GM19468 (cell line): ENCODE results near the gene PHYKPL.
"Not testable (repeated sequence)": the region's sequence is repeated elsewhere in the genome, so short reads cannot be mapped to it uniquely, and the experiment has no call there.

Experiments
- ATAC-seq: cut with Tn5 transposase; IDR thresholded peaks from one replicate; pipeline ENCODE4 v1.9.1; 2021; ENCODE audit warnings: mild to moderate bottlenecking, moderate library complexity, moderate number of reproducible peaks; ENCODE audit not compliant: unreplicated experiment; ENCODE audit errors: extremely low read depth

The PHYKPL gene

GRCh38 chr5:178210686-178211085 lies 21.9 kb downstream of the PHYKPL start:
- no peak for ATAC-seq

- no peak for ATAC-seq
Observed at GRCh38 chr5:178210073-178210535, 22.5 kb downstream of the PHYKPL start.

GRCh38 chr5:178209334-178210072 lies 23.1 kb downstream of the PHYKPL start:
- ATAC-seq: no peak

GRCh38 chr5:178208540-178209227 lies 23.9 kb downstream of the PHYKPL start:
- no peak for ATAC-seq

- no peak for ATAC-seq
Observed at GRCh38 chr5:178207917-178208280, 24.7 kb downstream of the PHYKPL start.

GRCh38 chr5:178207183-178207916 lies 25.3 kb downstream of the PHYKPL start:
- no peak for ATAC-seq

GRCh38 chr5:178206166-178207101 lies 26.2 kb downstream of the PHYKPL start:
- no peak for ATAC-seq

GRCh38 chr5:178205749-178206047 lies 26.9 kb downstream of the PHYKPL start:
- ATAC-seq: no peak

- ATAC-seq: peak; percentile 34
Observed at GRCh38 chr5:178204935-178205748, 27.5 kb downstream of the PHYKPL start.

- ATAC-seq: peak; percentile 86
Observed at GRCh38 chr5:178204182-178204934, 28.2 kb downstream of the PHYKPL start, which contains the start of gene HNRNPAB. Gene HNRNPAB, plus strand, starts transcription at chr5:178204533. Its CDS starts 305 bp downstream, at chr5:178204838.

GRCh38 chr5:178203670-178204181 lies 28.9 kb downstream of the PHYKPL start:
- no peak for ATAC-seq

GRCh38 chr5:178202541-178202940 lies 30.1 kb downstream of the PHYKPL start:
- no peak for ATAC-seq

GRCh38 chr5:178201927-178202235 lies 30.7 kb downstream of the PHYKPL start:
- ATAC-seq: no peak

- ATAC-seq: no peak
Observed at GRCh38 chr5:178201221-178201926, 31.2 kb downstream of the PHYKPL start.

GRCh38 chr5:178199581-178200434 lies 32.8 kb downstream of the PHYKPL start:
- ATAC-seq: no peak

GRCh38 chr5:178198706-178199105 lies 33.9 kb downstream of the PHYKPL start:
- ATAC-seq: no peak

- ATAC-seq: not testable (repeated sequence)
Observed at GRCh38 chr5:178198151-178198550, 34.5 kb downstream of the PHYKPL start.
